GM12892 (cell line): Measurements from ENCODE around the gene ASPSCR1.

Experiments
- DNase-seq: peaks from one replicate; pipeline ENCODE4 v3.0.0; 2011; ENCODE audit not compliant: insufficient read length
- FAIRE-seq: peaks from 2 replicates; lab custom pipeline; 2011; peaks lifted over from hg19 to GRCh38; lab: Jason Lieb, UNC
- POLR2A ChIP-seq: IDR thresholded peaks from 2 replicates; pipeline ENCODE4 v1.6.1; 2011; ENCODE audit warnings: low read depth, low read length, control low read depth
- POLR2AphosphoS5 ChIP-seq: IDR thresholded peaks from 2 replicates; pipeline ENCODE4 v1.6.1; 2011; ENCODE audit warnings: low read depth, low read length, control low read depth
- TAF1 ChIP-seq: IDR thresholded peaks from 2 replicates; pipeline ENCODE4 v1.6.1; 2011; ENCODE audit warnings: low read depth, mild to moderate bottlenecking, control low read depth, low read length, borderline replicate concordance

Gene ASPSCR1

DNA sequence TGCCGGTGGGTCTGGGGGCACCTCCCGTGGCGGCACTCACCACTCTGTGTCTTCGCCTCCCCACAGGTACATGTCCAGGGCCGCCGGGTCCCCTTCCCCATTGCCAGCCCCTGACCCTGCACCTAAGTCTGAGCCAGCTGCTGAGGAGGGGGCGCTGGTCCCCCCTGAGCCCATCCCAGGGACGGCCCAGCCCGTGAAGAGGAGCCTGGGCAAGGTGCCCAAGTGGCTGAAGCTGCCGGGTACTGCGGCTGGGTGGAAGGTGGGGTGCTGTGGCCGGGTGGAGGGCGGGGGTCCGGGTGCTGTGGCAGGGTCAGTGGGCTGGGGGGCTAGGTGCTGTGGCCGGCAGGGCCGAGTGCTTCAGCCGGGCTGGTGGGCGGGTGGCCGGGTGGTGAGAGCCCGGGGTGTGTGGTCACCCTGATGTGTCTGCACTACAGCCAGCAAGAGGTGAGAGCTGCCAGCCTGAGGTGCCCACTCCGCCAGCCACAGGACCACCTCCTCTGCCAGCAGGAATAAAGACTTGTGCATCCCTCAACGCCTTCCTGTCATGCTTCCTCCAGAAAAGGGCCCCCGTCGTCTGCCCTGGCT lies 39.5 kb downstream of the ASPSCR1 start:
- no peak for FAIRE-seq
- no peak for DNase-seq
- no peak for TF ChIP-seq TAF1
- no peak for TF ChIP-seq POLR2AphosphoS5
- TF ChIP-seq POLR2A, result no peak

DNA sequence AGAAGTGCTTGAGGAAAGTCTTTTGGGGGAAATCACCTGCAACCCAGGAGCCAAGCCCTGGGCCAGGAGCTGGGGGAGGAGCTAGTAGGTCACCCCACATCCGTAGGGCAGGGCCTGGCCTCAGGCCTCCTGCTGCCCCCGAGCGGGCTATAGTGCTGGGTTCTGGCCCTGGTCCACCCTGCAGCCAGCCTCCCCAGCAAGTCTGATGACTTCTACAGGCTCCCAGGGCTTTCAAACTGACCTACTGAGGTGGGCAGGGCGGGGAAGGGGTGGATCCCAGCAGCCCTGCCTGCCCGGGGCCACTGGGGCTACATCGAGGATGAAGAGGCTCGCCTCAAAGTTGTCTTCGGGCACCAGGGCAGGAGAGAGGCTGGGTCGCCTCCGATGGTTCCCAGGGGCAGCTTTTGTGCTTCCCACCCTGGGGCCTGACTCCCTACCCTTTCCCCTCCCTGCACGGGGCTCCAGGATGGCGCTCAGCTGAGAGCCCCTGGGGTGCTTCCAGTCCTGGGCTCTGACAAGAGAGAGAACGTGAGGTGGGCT lies 40.3 kb downstream of the ASPSCR1 start:
- FAIRE-seq, result no peak
- TF ChIP-seq POLR2A (no peak), TAF1 (no peak), POLR2AphosphoS5 (no peak; the same call in 1 of the 2 replicates)
- no peak for DNase-seq

DNA sequence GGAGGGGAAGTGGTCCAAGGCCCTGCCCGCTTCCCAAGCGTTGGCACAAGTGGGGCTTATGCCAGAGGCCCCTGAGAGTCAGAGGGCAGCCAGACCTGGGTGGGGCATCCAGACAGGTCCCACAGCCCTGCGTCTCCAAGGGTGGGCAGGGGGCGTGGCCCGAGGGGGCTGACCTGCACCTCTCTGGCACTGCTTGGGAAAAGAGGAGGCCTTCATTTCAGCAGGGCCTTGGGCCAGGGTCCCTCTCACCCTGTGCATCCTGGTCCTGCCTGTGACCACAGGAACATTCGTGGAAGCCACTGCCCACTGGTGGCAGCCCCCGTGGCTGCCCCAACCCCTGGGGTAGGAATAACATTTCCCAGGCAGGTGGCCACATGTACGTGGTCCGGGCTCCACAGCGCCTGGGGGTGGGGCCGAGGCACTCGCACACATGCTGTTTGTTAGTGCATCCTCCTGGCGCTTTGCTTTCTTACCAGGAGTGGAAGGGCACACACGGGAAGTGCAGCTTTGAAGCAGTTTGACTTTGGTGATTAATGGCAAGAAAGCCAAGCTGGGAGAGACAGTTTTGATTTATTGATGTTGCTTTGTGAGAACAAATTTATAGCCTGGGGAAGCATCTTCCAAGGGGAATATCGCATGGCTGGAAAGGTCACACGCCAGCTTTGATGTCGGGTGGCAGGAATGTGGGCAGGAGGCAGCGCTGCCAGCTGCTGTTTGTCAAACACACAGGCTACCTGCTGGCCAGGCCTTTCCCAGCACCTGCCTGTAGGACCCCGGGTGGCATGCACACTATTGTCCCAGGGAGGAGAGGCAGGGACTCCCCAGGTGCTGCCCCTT lies 40.9 kb downstream of the ASPSCR1 start:
- FAIRE-seq (no peak), DNase-seq (no peak)
- TF ChIP-seq TAF1, result no peak
- TF ChIP-seq POLR2AphosphoS5, result no peak
- no peak for TF ChIP-seq POLR2A

DNA sequence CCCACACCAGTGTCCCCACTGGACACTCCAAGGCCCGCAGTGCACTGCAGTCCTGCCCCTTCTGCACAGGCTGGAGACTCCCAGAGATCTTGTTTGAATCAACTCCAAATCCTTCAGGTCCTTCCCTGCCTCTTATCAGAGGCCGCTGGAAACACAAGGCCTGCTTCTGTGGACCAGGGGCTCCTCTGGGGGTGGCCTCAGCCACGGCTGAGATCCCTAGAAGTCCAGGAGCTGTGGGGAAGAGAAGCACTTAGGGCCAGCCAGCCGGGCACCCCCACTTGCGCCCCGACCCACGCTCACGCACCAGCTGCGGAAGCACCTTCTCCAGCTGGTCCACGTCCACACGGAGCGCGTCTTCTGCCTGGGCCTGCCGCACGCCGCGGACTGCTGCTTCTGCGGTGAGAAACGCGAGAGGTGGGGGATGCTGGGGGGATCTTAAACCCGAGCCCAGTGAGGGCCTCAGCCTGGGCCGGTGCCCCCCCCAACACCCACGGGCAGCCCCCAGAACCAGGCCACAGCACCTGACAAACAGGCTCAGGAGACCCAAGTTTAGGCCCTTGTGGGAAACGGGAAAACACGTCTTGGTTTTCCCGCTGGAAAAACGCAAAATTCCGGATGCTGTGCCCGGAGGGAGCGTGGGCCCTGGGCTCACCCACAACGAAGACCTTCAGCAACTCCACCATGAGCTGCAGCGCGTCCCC lies 41.7 kb downstream of the ASPSCR1 start:
- TF ChIP-seq POLR2AphosphoS5, result no peak
- no peak for TF ChIP-seq POLR2A
- TF ChIP-seq TAF1, result no peak
- no peak for DNase-seq
- no peak for FAIRE-seq

DNA sequence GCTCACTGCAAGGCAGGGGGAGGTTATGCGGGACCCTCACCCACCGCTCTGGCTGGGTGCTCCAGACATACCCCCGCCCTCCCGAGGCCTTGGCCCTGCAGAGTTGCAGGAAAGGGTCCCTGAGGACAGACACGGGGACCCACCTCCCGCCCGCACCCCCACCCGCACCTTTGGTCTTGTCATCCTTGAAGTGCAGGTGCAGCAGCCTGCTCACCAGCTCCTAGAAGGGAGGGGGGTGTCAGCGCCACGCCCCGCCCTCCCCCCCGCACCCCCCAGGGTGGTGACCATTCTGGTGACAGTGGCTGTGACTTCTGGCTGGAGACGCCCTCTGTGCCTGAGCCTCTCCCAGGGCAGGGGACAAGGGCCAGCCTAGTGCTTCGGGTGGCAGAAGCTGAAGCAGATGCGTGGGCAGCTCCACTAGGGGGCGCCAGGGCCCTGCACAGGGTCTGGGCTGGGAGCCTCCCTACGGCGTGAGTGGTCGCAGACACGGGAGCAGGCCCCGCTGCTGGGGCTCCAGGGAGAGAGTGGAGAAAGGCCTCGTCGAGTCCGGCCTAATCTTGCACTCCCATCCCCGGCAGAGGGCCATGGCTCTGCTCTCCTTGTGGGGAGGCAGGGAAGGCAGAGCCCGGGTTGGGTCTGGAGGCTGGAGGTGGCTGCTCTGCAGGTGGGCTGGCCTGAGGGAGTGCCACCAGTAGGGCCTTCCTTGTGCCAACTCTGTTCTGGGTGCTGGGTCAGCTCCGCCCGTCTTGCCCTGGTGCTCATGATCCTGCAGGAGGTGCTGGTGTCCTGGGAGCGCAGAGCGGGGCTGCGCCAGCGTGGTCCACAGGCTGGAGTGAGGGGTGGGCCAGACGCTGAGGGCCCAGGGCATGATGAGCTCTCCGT lies 42.5 kb downstream of the ASPSCR1 start:
- peak; percentile 82 for DNase-seq
- TF ChIP-seq POLR2AphosphoS5 (no peak), POLR2A (no peak), TAF1 (no peak)
- peak; percentile 94 for FAIRE-seq

DNA sequence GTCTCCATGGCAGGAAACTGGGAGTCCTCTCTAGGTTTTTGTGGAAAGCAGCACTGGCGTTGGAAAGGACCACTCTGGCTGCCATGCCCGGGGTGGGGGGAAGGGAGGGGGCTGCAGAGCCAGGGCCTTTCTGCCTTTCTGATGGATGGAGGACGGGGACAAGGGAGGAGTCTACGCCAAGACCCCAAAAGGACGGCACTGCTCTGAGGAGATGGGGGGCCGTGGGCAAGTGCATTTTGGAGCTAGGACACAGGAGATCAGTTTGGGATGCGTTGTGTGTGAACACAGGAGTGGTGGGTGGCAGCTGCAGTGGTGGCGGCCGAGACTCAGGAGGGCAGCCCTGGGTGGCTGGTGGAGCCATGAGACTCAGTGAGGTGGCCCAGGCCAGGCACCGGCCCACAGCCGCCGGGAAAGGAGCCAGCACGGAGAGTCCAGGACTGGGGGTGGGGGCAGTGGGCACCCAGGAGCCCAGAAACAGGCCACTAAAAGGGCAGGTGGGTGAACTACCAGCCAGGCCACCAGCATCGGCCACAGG lies 43.2 kb downstream of the ASPSCR1 start:
- FAIRE-seq (no peak), DNase-seq (no peak)
- TF ChIP-seq POLR2AphosphoS5, result no peak
- no peak for TF ChIP-seq POLR2A

DNA sequence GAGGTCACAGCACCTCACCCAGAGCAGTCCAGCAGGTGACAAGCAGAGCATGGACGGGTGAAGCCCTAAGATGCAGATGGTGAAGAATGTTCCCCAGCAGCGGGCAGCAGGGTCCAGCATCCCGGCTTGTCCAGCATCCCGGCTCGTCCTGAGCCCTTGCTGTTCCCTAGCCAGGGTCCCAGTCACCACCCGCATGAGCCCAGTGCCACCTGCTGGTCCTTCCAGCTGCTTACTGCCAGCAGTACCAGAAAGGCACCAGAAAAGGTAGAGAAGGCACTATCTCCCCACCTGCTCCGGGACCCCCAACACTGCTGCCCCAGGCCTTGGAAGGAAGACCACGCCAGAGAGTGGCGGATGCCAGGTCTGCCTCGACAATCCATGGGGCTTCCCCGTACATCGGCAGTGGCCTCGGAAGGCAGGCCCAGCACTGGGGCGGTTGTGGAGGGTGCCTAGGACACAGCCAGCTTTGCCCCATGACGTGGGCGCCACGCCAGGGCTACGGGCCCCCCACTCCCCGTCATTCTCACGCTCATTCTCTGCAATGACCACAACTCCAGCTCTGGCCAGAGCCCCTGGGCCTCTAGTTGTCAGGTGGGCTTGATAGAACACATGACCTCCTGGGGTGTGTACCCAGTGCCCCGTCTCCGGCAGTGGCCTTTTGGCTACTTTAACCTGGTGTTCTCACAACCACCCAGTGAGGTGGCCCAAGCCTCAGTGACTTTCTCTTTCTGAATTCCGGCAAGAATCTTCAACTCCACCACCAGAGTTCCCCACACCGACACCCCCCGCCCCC lies 43.9 kb downstream of the ASPSCR1 start:
- peak; percentile 90 for FAIRE-seq
- no peak for DNase-seq
- TF ChIP-seq POLR2A, result no peak
- TF ChIP-seq POLR2AphosphoS5, result no peak
- no peak for TF ChIP-seq TAF1

DNA sequence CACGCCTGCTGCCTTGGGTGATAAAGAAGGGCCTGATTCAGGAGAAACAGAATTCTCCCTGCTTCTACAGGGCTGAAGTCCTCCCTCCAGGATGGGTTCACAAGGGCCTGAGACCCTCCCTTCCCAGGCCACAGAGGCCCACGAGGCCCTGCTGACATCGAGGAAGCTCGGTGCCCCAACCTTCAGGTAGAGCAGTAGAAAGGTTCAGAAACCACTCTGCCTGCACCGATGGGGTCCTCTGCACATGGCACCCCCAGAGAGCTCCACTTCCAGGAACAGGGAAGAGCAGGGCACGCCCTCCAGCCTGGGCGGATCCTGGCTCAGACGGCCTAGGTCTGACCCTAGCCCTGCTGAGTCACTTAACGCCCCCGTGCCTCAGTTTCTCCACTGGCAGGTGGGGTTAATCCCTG lies 44.5 kb downstream of the ASPSCR1 start:
- FAIRE-seq (no peak), DNase-seq (no peak)
- TF ChIP-seq POLR2A (no peak), POLR2AphosphoS5 (no peak), TAF1 (no peak)

DNA sequence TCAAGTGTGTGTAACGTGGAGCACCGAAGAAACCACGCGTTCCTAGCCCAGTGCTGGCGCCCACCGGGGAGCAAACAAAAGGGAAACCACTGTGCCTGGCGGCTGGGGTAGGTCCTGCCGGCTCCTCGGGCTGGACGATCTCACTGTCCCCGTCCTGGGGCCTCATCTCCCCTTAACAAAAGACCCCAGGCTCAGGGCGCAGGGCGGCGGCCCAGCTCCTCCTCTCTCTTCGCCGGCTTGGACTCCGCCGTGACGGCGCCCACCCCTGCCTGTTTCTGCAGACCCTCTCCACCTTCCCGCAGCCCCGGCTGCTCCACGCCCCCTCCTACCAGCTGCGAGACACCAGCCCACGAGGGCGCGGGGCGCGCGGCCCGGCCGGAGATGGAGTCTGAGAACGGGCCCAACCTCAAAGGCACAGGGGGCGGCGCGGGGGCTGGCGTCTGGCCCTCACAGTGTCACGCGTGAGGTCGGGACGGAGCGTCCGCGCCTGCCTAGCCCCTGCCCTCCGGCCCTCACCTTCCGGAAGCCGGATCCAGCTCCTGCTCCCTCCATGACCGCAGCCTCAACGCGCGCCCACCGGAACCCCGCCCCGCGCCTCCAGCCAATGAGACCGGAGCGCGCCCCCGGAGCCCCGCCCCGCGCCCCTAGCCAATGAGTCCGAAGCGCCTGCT lies 45.0 kb downstream of the ASPSCR1 start, which contains the start of gene CENPX:
CENPX (minus strand) TSS at position 569 of the 671 bp plus-strand sequence; CDS start at position 552, 17 bp downstream.
- DNase-seq (no peak), FAIRE-seq (no peak)
- peak; percentile 74; the same call in 1 of the 2 replicates for TF ChIP-seq POLR2A
- TF ChIP-seq TAF1, result peak; percentile 49; the same call in 1 of the 2 replicates
- TF ChIP-seq POLR2AphosphoS5, result peak; percentile 38; the same call in 1 of the 2 replicates
